ENCODE results near the gene ABCF2.

GRCh38 chr7:151246102-151246850 is 19.3 kb upstream of the ABCF2 start:
- TF ChIP-seq GATA2 (IDR thresholded peaks at IDR 0.05; ENCODE audit: low read depth, low read length) (no peak), GATA3 (IDR thresholded peaks at IDR 0.05; ENCODE audit: low read depth, low read length) (no peak)

Measured in SH-SY5Y (cell line).